ENCODE results near the gene AP2B1. TPM values are rescaled to one million over a fixed set of nuclear protein-coding genes. Genes with fewer than 3 reads are reported as not detected.

AP2B1 gene
- 137 to 161 TPM (median 156 TPM) in 5 replicates for total RNA-seq (2022; extraction: Qiagen RNA extraction; ENCODE audit: low read depth)

DNA sequence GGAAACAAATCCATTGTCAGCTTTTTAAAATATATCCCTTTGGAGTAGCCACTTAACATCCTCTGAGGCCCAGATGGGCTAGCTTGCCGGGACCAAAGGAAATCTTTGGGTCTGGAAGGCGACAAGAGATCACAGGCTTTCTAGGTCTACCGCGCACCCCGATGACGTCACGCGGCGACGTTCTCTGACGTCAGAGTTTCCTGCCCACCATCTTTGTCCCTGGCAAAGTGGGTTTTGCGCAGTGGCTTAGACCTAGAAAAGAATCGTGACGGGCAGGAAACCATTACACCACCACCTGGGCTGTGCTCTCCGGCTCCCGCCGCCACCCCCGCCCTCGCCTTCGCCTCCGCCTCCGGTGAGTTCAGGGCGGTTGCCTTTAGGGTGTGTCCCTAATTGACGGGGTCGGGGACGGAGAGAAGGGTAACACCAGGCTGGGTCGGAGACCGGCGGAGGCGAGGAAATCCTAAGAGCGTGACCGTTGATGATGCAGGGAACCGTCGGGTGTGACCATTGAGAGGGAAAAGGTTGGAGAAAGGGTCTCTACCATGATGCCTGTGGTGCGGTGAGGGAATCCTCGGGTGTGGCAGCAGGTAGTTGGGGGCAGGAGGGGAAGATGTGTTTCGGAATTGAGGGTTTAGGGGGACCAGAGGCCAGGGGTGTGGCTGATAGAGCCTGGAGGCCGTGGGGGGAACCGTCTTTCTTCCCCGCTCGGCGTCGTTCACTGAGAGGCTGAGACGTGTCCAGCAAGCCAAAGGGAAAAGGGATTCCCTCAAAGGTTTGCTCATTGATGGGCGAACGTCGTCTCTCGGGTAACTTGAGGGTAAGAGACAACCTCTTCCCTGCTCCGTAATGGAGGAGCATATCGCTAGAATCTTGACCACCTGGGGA, at the start of gene AP2B1:
Gene AP2B1, plus strand, starts transcription at position 249 of the 888 bp plus-strand sequence. CDS start 6,709 bp downstream, outside the sequence.

DNA sequence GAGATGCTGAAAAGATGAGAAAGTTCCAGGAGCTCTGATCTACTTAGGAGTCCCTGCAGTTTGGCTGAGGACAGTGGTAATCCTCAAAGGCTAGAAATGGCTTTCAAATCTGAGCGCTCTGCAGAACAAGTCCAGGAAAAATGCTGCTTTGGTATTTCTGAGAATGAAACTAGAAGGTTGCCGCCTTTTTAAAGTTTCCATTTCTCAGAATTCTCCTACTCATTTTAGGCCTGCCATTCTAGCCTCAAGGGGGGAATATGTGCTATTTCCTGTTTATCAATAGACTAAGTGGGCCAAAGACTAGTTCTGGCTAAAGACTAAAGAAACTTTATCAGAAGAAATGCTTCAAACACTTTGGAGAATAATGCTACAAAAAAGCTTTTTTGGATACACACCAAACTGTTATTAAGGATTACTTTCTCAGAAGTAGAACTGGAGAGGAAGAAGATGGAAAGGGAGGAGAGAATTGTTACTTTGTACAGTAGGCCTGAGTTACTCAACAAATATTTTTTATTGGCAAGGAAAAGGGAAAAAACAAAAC, 49.5 kb upstream of the AP2B1 start, which contains the start of gene SLFN12L:
Gene SLFN12L, minus strand, starts transcription at position 78 of the 541 bp plus-strand sequence. CDS start 15,314 bp downstream, outside the sequence.

DNA sequence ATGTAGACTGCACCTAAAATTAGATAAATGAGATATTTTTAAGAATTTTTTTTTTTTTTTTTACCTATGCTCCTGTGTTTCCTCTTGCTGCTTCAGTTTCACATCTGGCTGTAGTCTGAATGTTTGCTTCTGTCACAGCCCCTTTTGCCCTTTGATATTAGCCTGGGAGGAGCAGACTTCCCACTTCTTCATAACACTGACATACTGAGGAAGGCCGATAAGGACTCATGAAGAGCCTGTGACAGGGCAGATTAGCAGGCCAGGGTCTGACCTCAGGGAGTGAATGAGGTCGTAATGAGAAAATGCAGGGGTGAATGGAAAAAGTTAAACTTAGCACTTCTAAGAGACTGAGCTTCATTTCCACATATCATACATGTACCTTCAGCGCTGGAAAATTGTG, 26.4 kb upstream of the AP2B1 start, which contains the start of gene SLFN14:
Gene SLFN14, minus strand, starts transcription at position 117 of the 400 bp plus-strand sequence. CDS start 2,757 bp downstream, outside the sequence.

DNA sequence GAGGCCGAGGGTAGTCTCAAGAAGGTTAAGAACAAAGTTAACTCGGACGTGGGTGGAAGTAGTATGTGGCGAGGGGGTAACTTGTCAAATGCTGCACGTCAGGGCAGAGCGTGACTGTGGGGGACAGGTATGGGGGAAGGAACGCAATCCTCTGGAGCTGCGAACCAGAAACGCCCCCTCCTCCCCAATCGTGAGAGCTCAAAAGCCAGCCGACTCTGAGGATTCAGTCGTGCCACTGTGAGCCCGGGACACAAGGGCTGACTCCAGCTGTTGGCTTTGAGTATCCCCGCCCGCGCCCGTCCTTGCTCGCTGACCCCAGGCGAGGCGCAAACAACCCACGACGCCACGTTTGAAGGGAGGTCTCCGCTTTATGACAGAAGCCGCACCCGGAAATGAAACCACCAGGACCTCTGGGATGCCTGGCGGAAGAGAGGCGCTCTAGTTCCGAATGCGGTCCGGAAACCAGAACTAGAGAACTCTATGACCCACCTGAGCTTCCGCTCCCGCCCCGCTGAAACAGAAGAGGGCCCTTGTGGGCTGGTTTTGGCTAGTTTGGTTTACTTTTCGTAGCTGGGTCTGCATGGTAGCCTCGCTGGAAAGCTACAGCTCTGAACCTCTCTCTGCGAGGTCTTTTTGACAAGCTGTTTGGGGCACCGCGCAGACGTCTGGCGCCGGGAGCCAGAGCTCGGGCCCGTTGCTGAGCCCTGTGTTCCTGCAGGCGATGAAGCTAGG, 8.8 kb upstream of the AP2B1 start, which contains the start of gene PEX12:
Gene PEX12, minus strand, starts transcription at position 375 of the 732 bp plus-strand sequence. CDS start 550 bp downstream, outside the sequence.

DNA sequence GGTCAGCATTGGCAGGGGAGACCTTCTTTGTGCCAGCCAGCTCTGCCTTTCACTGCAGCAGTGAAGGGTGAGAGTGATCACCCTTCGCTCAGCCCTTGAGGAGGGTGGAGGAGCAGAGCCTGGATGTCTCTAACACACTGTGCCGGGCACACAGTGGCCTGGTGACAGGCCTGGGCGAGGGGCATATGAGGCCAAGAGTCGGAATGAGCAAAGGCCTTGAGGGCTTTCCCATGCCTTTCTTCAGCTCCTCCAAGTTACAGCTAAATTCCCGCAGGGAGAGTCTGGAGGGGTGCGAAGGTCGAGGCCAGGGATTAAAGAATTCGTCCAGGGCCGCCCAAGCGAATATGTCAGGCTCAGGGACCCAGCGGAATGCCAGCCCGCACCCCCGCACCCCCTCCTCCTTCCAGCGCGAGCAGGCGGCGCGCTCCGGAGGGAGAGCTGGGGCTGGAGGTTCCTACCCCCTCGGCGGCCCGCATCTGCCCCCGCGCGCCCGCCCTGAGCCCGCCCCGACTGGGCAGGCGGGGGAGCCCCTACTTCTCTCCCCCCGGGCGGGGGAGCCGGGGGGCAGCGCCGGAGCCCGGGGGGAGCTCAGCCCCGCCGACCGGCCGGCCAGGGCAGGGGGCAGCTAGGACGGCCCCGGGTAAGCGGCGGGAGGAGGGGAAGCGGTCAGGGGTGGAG, 144.3 kb downstream of the AP2B1 start, which contains the start of gene RASL10B:
Gene RASL10B, plus strand, starts transcription at position 401 of the 678 bp plus-strand sequence. CDS start 3,546 bp downstream, outside the sequence.

DNA sequence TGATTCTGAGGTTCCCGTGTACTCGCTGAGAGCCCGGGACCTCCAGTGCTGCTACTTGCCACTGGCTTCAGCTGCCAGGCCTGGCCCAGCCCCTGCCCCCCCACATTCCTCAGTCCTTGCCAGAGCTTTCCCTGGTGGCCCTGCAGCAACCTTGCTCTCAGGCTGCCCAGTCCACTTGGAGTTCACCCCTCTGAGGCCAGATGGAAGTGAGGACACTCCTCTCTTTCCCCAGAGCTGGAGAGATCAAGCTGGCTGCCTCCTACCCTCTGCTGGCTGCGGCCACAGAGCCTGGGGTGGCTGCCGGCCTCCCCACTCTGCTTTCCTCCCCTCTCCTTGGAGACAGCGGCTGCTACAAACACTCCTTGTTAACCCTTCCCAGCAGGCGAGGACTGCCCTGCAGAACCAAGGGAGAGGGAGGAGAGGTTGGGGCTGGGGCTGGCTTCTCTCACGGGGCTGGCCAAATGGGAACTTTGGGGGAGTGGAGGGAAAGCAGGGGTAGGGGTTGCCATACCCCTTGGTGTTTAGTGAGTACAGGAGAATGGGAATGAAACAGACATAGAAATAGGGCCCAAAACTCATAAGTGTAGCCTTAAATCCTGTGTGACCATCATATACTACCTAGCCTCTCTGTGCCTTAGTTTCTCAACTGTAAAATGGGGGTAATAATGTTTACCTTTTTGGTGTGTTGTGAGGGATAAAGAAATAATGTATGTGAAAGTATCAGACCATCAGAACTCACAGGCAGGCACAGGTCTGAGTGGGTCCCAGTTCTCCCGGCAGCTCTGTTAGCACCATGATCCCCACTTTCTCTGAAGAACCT, 166.0 kb downstream of the AP2B1 start, which contains the start of gene GAS2L2:
Gene GAS2L2, minus strand, starts transcription at position 295 of the 820 bp plus-strand sequence. CDS start 389 bp downstream, outside the sequence.

DNA sequence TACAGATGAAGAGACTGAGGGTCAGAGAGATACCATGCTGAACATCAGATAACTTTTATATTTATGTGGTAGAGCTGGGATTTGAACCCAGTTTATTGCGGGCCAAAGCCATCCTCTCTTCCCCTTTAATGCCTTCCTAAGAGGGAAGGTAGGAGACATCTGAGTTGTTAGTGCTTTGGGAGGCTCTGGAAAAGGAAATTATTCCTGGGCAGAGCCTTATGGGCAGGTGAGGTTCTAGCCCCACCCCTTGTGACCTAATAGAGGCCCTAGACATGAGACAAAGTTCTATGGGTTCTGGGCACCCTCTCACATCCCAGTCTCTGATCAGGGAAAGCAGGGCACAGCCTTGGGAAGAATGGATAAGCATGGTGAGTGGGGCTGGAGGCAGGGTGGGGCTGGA, 173.5 kb downstream of the AP2B1 start, which contains the start of gene C17orf50:
Gene C17orf50, plus strand, starts transcription at position 301 of the 400 bp plus-strand sequence. Its CDS starts 55 bp downstream, at position 356.

Other genes starting within 250 kb of the AP2B1 start
- 5.7 to 8.6 TPM (median 6.4 TPM) in 5 replicates for gene SLFN11, start 213.7 kb upstream of the AP2B1 start, total RNA-seq (2022; extraction: Qiagen RNA extraction; ENCODE audit: low read depth)
- 0.12 to 0.21 TPM (median 0.20 TPM) in 3 of 5 replicates, not detected in the others for gene SLFN12, start 154.8 kb upstream of the AP2B1 start, total RNA-seq (2022; extraction: Qiagen RNA extraction; ENCODE audit: low read depth)
- 3.8 to 6.0 TPM (median 5.0 TPM) in 5 replicates for gene SLFN13, start 138.6 kb upstream of the AP2B1 start, total RNA-seq (2022; extraction: Qiagen RNA extraction; ENCODE audit: low read depth)
- 0.02 to 0.06 TPM in 2 of 5 replicates, not detected in the others for gene SLFN12L, start 49.6 kb upstream of the AP2B1 start, total RNA-seq (2022; extraction: Qiagen RNA extraction; ENCODE audit: low read depth)
- gene SLFN14, start 26.5 kb upstream of the AP2B1 start, total RNA-seq (2022; extraction: Qiagen RNA extraction; ENCODE audit: low read depth), result not detected in 5 replicates
- 6.0 to 9.2 TPM (median 8.3 TPM) in 5 replicates for gene PEX12, start 8.8 kb upstream of the AP2B1 start, total RNA-seq (2022; extraction: Qiagen RNA extraction; ENCODE audit: low read depth)
- gene RASL10B, start 144.3 kb downstream of the AP2B1 start, total RNA-seq (2022; extraction: Qiagen RNA extraction; ENCODE audit: low read depth), result 0.06 to 0.13 TPM (median 0.10 TPM) in 4 of 5 replicates, not detected in the other
- 0.03 to 0.13 TPM (median 0.07 TPM) in 5 replicates for gene GAS2L2, start 165.9 kb downstream of the AP2B1 start, total RNA-seq (2022; extraction: Qiagen RNA extraction; ENCODE audit: low read depth)
- 0.16 to 0.30 TPM (median 0.24 TPM) in 5 replicates for gene C17orf50, start 173.6 kb downstream of the AP2B1 start, total RNA-seq (2022; extraction: Qiagen RNA extraction; ENCODE audit: low read depth)
- gene MMP28, start 208.3 kb downstream of the AP2B1 start, total RNA-seq (2022; extraction: Qiagen RNA extraction; ENCODE audit: low read depth), result 4.6 to 7.2 TPM (median 6.0 TPM) in 5 replicates
- 212 to 223 TPM (median 214 TPM) in 5 replicates for gene TAF15, start 222.2 kb downstream of the AP2B1 start, total RNA-seq (2022; extraction: Qiagen RNA extraction; ENCODE audit: low read depth)